Trophoblast cell (in vitro differentiated cells and primary cell): ENCODE measurements around the gene PTPRE.

ENCODE experiments used
- DNase-seq, 2 donors: peaks; one replicate each; pipeline ENCODE4 v3.0.0-alpha.2; 2016
- H2AFZ ChIP-seq: 2 replicates; pipeline ENCODE4 v1.6.1; 2013; ENCODE audit warnings: low read length, moderate library complexity, mild to moderate bottlenecking; ENCODE audit not compliant: insufficient read depth, poor library complexity
- H2AK5ac ChIP-seq: 2 replicates; pipeline ENCODE4 v1.6.1; 2013; ENCODE audit warnings: mild to moderate bottlenecking, low read length
- H2BK120ac ChIP-seq: 2 replicates; pipeline ENCODE4 v1.6.1; 2013; ENCODE audit warnings: low read length, mild to moderate bottlenecking, moderate library complexity; ENCODE audit not compliant: insufficient read depth, poor library complexity
- H2BK12ac ChIP-seq: 2 replicates; pipeline ENCODE4 v1.6.1; 2013; ENCODE audit warnings: mild to moderate bottlenecking, low read length, moderate library complexity
- H2BK5ac ChIP-seq: 2 replicates; pipeline ENCODE4 v1.6.1; 2013; ENCODE audit warnings: low read length, low read depth, moderate library complexity, mild to moderate bottlenecking; ENCODE audit not compliant: poor library complexity
- H3K14ac ChIP-seq: 2 replicates; pipeline ENCODE4 v1.6.1; 2013; ENCODE audit warnings: mild to moderate bottlenecking, low read length
- H3K18ac ChIP-seq: 2 replicates; pipeline ENCODE4 v1.6.1; 2013; ENCODE audit warnings: mild to moderate bottlenecking, low read length
- H3K23ac ChIP-seq: 2 replicates; pipeline ENCODE4 v1.6.1; 2013; ENCODE audit warnings: low read length
- H3K27ac ChIP-seq: 2 replicates; pipeline ENCODE4 v1.5.1; 2013; ENCODE audit warnings: low read depth, mild to moderate bottlenecking, inconsistent platforms, low read length, moderate library complexity
- H3K27me3 ChIP-seq: 2 replicates; pipeline ENCODE4 v1.6.1; 2013; ENCODE audit warnings: inconsistent platforms, mild to moderate bottlenecking, low read length, moderate library complexity; ENCODE audit not compliant: insufficient read depth
- H3K36me3 ChIP-seq, 2 experiments: 1 replicate in 1 of 2; 2 replicates in 1 of 2; pipeline ENCODE4 v1.6.1; 2013; ENCODE audit warnings: low read length in 2 of 2, mild to moderate bottlenecking in 2 of 2, moderate library complexity in 1 of 2; ENCODE audit not compliant: insufficient read depth in 2 of 2, control insufficient read depth in 1 of 2
- H3K4ac ChIP-seq: 2 replicates; pipeline ENCODE4 v1.6.1; 2013; ENCODE audit warnings: low read depth, mild to moderate bottlenecking, low read length, moderate library complexity
- H3K4me1 ChIP-seq, 2 experiments: 1 replicate in 1 of 2; 2 replicates in 1 of 2; pipeline ENCODE4 v1.6.1; 2013; ENCODE audit warnings: low read length in 2 of 2, mild to moderate bottlenecking in 2 of 2, moderate library complexity in 1 of 2; ENCODE audit not compliant: insufficient read depth in 2 of 2, control insufficient read depth in 1 of 2
- H3K4me2 ChIP-seq: 2 replicates; pipeline ENCODE4 v1.6.1; 2013; ENCODE audit warnings: inconsistent platforms, mild to moderate bottlenecking, low read length, moderate library complexity
- H3K4me3 ChIP-seq: 2 replicates; pipeline ENCODE4 v1.5.1; 2013; ENCODE audit warnings: mild to moderate bottlenecking, low read depth, low read length, inconsistent platforms
- H3K79me1 ChIP-seq: one replicate; pipeline ENCODE4 v1.6.1; 2013; ENCODE audit warnings: low read length
- H3K79me2 ChIP-seq: 2 replicates; pipeline ENCODE4 v1.6.1; 2013; ENCODE audit warnings: low read length, mild to moderate bottlenecking; ENCODE audit not compliant: control insufficient read depth, insufficient read depth, poor library complexity
- H3K9ac ChIP-seq: 2 replicates; pipeline ENCODE4 v1.6.1; 2013; ENCODE audit warnings: mild to moderate bottlenecking, low read length
- H3K9me3 ChIP-seq: 2 replicates; pipeline ENCODE4 v1.6.1; 2013; ENCODE audit warnings: low read depth, mild to moderate bottlenecking, control low read depth, inconsistent platforms, low read length; ENCODE audit not compliant: insufficient read depth
- H4K12ac ChIP-seq: 2 replicates; pipeline ENCODE4 v1.6.1; 2013; ENCODE audit warnings: low read depth, mild to moderate bottlenecking, low read length, moderate library complexity
- H4K8ac ChIP-seq: 2 replicates; pipeline ENCODE4 v1.6.1; 2013; ENCODE audit warnings: low read depth, mild to moderate bottlenecking, low read length, moderate library complexity
- H4K91ac ChIP-seq: one replicate; pipeline ENCODE4 v1.6.1; 2013; ENCODE audit warnings: low read depth, mild to moderate bottlenecking, low read length, moderate library complexity
- WGBS: extraction: QIAGEN DNeasy Blood & Tissue Kit; methylation state at CpG from one replicate; pipeline ENCODE4 v1.1.7; 2013; ENCODE audit warnings: missing lambda C conversion rate; ENCODE audit not compliant: insufficient read length, insufficient coverage; ENCODE audit errors: extremely low coverage; 5-methylcytosine and 5-hydroxymethylcytosine counted together

The PTPRE gene

DNA sequence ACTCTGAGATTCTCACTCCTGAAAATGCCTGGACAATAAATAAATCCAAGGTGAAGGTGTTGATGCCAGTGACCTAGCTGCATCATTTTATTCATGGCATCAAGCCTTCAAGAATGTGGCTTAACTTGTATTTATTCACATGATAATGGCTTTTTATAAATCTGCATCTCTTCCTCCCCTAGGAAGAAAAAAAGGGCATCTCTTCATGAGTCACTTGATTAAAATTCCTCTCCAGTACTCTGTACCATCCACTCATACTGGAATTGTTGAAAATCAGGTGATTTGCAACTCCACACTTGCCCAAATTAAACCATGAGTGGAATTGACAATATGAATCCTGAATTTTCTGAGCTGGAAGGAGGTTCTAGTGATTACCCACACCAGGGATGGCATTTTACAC lies 30.2 kb downstream of the PTPRE start:
- Histone ChIP-seq H2BK12ac (no peak overlapping the region), H3K14ac (no peak overlapping the region)

DNA sequence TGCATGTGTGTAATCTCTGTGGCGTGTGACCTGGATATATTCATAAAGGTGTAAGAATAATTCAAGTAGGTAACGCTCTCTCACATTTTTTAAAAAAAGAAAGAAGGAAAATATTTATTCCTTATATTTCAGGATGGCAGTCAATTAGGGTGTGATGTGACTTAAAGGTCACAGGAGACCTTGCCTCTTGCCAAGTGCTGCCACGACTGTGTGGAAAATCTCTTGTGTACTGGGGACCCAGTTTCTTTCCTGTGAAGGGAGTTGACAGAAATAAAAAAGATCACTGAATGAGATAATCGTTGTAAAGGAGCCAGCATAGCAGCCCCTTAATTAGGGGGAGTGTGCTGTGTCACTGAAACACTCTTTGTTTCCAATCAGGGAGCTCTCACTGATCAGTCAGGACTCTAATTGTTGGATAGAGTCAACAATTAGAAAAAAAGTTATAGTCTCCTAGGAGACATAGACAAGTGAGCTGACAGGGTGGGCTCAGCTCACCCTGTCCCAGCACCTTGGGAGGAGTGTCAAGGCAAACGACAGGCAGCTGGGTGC lies 31.1 kb downstream of the PTPRE start:
- H3K4me3 ChIP-seq = no peak overlapping the region
- no peaks in the 10 kb centered on the region for H3K79me1 ChIP-seq
- no peak overlapping the region for H2BK12ac ChIP-seq
- H2BK5ac ChIP-seq = no peak overlapping the region
- H2AK5ac ChIP-seq = no peak overlapping the region
- no peaks in the 10 kb centered on the region for H3K36me3 ChIP-seq
- H3K27ac ChIP-seq = no peak overlapping the region
- no peak overlapping the region for H4K12ac ChIP-seq
- H3K4me1 ChIP-seq = no peaks in the 10 kb centered on the region
- no peaks in the 10 kb centered on the region for H3K9me3 ChIP-seq
- no peak overlapping the region for H2BK120ac ChIP-seq
- H4K8ac ChIP-seq = no peak overlapping the region
- H3K4ac ChIP-seq = no peak overlapping the region
- no peak overlapping the region for H3K18ac ChIP-seq
- no peaks in the 10 kb centered on the region for H3K79me2 ChIP-seq
- H2AFZ ChIP-seq = no peak overlapping the region
- no peak overlapping the region for H3K4me2 ChIP-seq
- H3K9ac ChIP-seq = no peak overlapping the region
- no CpG with 5 or more reads among the region's 5 CpGs for WGBS
- H3K27me3 ChIP-seq = no peaks in the 10 kb centered on the region
- H3K23ac ChIP-seq = no peak overlapping the region
- no peak overlapping the region for H4K91ac ChIP-seq
- H3K14ac ChIP-seq = no peak overlapping the region
- DNase-seq = no peak

More for the DNA sequence above, 30.2 kb downstream of the PTPRE start:
- H3K27me3 ChIP-seq = no peaks in the 10 kb centered on the region
- H3K18ac ChIP-seq = no peak overlapping the region
- peaks cover 0 to 2% of the 10 kb centered on the region in 2 experiments for H3K36me3 ChIP-seq
- H4K8ac ChIP-seq = no peak overlapping the region
- no peak overlapping the region for H4K12ac ChIP-seq
- H3K79me2 ChIP-seq = no peaks in the 10 kb centered on the region
- H3K23ac ChIP-seq = no peak overlapping the region
- no peak overlapping the region for H3K4me2 ChIP-seq
- no peak overlapping the region for H3K27ac ChIP-seq
- H2BK120ac ChIP-seq = no peak overlapping the region
- peaks cover 5% of the 10 kb centered on the region for H3K9me3 ChIP-seq
- no peak overlapping the region for H3K4me3 ChIP-seq
- H3K79me1 ChIP-seq = no peaks in the 10 kb centered on the region
- no peak overlapping the region for H3K4ac ChIP-seq
- DNase-seq = no peak
- no peak overlapping the region for H2AK5ac ChIP-seq
- no peaks in the 10 kb centered on the region for H3K4me1 ChIP-seq
- H3K9ac ChIP-seq = no peak overlapping the region
- no peak overlapping the region for H2AFZ ChIP-seq
- no peak overlapping the region for H4K91ac ChIP-seq
- H2BK5ac ChIP-seq = no peak overlapping the region

- Histone ChIP-seq H4K12ac (no peak overlapping the region), H3K9me3 (no peaks in the 10 kb centered on the region), H3K9ac (no peak overlapping the region), H3K4me3 (no peak overlapping the region), H3K14ac (no peak overlapping the region), H3K27me3 (no peaks in the 10 kb centered on the region), H2BK5ac (no peak overlapping the region), H3K79me2 (no peaks in the 10 kb centered on the region), H3K18ac (no peak overlapping the region), H3K79me1 (peaks cover 2% of the 10 kb centered on the region), H2BK12ac (no peak overlapping the region), H3K4ac (no peak overlapping the region), H2AFZ (no peak overlapping the region), H2AK5ac (no peak overlapping the region), H3K27ac (no peak overlapping the region), H3K4me1 (peaks cover 7 to 10% of the 10 kb centered on the region in 2 experiments), H3K23ac (no peak overlapping the region), H3K36me3 (no peaks in the 10 kb centered on the region), H4K8ac (no peak overlapping the region), H3K4me2 (no peak overlapping the region), H2BK120ac (no peak overlapping the region), H4K91ac (no peak overlapping the region)
- peak; percentile 57 to 70 for DNase-seq
- WGBS = no CpG with 5 or more reads among the region's 4 CpGs
Observed at GRCh38 chr10:127939786-127940330, 33.0 kb downstream of the PTPRE start.

GRCh38 chr10:127940866-127941640 lies 34.1 kb downstream of the PTPRE start:
- no peak overlapping the region for H3K4me2 ChIP-seq
- H4K12ac ChIP-seq = no peak overlapping the region
- no peak overlapping the region for H3K14ac ChIP-seq
- H2BK12ac ChIP-seq = no peak overlapping the region
- DNase-seq = no peak
- no peak overlapping the region for H3K4me3 ChIP-seq
- no peaks in the 10 kb centered on the region for H3K36me3 ChIP-seq
- no peak overlapping the region for H2BK120ac ChIP-seq
- no peak overlapping the region for H3K4ac ChIP-seq
- WGBS = no CpG with 5 or more reads among the region's 6 CpGs
- no peak overlapping the region for H2AK5ac ChIP-seq
- no peak overlapping the region for H2AFZ ChIP-seq
- no peak overlapping the region for H3K9ac ChIP-seq
- H3K79me1 ChIP-seq = peaks cover 2% of the 10 kb centered on the region
- no peak overlapping the region for H2BK5ac ChIP-seq
- no peaks in the 10 kb centered on the region for H3K9me3 ChIP-seq
- no peaks in the 10 kb centered on the region for H3K79me2 ChIP-seq
- no peak overlapping the region for H3K23ac ChIP-seq
- no peak overlapping the region for H4K91ac ChIP-seq
- no peak overlapping the region for H4K8ac ChIP-seq
- no peaks in the 10 kb centered on the region for H3K27me3 ChIP-seq
- H3K4me1 ChIP-seq = peaks cover 12 to 22% of the 10 kb centered on the region in 2 experiments
- H3K18ac ChIP-seq = no peak overlapping the region
- H3K27ac ChIP-seq = no peak overlapping the region
